Nephron (organoid): ENCODE measurements around the gene LIMS2.

Source experiments
- H3K27ac Mint-ChIP-seq, 3 experiments: 2 replicates each; pipeline ENCODE4 v1.8.0; 2020; ENCODE audit warnings: mixed read lengths in 3 of 3, mild to moderate bottlenecking in 2 of 3, moderate library complexity in 1 of 3
- H3K27me3 Mint-ChIP-seq: 2 replicates; pipeline ENCODE4 v1.8.0; 2021; ENCODE audit warnings: low read depth, mild to moderate bottlenecking, moderate library complexity, mixed read lengths
- H3K36me3 Mint-ChIP-seq: 2 replicates; pipeline ENCODE4 v1.8.0; 2020; ENCODE audit warnings: low read depth, mixed read lengths
- H3K4me1 Mint-ChIP-seq: 2 replicates; pipeline ENCODE4 v1.8.0; 2020; ENCODE audit warnings: mixed read lengths
- H3K4me3 Mint-ChIP-seq, 3 experiments: 2 replicates each; pipeline ENCODE4 v1.8.0; 2020; ENCODE audit warnings: mild to moderate bottlenecking in 3 of 3, mixed read lengths in 3 of 3, moderate library complexity in 2 of 3
- H3K9me3 Mint-ChIP-seq: 2 replicates; pipeline ENCODE4 v1.8.0; 2020; ENCODE audit warnings: mixed read lengths
- TF ChIP-seq, protein P1 (sequence below), 3 experiments: fragments of 200-600 bp; sonication (generic); IDR thresholded peaks; one replicate each; pipeline ENCODE4 v1.5.0; 2021; ENCODE audit warnings: antibody characterized with exemption in 3 of 3; ENCODE audit not compliant: unreplicated experiment in 3 of 3

The LIMS2 gene

DNA sequence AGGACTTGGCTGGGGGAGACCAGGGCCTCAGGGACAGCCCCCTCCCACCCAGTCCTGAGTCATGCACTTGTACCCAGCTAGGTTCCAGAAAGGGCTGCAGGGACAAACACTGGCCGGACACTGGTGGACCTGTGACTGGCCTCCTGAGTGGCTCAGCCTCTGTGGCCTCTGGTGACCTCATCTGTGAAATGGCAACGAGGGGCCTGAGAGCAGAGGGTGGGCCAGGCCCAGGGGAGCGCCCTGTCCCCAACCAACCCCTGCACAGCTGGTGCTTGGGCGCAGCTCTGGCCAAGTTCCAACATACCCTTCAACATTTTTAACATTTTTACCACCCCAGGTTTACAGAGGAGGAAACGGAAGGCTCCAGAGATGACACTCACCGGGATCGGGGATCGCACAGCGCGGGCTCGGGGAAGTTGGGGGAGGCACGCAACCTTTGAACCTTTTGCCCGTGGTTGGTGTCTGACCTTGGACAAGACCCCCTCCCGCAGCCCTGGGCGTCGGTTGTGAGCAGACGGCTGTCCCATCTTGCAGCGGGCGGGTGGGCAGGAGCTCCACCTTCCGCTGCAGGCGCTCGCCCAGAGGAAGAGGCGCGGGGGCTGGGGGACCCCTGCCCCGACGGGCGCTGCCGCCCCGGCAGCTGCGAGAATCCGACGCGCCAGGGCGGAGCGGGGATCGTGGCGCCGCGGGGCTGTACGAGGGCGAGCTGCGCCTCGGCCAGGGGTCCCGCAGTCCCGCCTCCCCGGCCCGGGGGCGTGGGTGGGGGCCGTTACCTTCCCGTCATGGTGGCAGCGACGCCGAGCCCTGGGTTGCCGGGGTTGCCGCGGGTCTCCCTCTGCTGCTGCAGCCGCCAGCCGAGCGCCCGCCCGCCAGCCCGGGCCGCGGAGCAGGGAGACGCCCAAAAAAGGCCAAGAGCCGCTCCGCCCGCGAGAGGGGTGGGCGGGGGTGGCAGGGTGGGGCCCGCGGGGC, 805 bp downstream of the LIMS2 start:
- no peak overlapping the region for H3K27ac Mint-ChIP-seq

DNA sequence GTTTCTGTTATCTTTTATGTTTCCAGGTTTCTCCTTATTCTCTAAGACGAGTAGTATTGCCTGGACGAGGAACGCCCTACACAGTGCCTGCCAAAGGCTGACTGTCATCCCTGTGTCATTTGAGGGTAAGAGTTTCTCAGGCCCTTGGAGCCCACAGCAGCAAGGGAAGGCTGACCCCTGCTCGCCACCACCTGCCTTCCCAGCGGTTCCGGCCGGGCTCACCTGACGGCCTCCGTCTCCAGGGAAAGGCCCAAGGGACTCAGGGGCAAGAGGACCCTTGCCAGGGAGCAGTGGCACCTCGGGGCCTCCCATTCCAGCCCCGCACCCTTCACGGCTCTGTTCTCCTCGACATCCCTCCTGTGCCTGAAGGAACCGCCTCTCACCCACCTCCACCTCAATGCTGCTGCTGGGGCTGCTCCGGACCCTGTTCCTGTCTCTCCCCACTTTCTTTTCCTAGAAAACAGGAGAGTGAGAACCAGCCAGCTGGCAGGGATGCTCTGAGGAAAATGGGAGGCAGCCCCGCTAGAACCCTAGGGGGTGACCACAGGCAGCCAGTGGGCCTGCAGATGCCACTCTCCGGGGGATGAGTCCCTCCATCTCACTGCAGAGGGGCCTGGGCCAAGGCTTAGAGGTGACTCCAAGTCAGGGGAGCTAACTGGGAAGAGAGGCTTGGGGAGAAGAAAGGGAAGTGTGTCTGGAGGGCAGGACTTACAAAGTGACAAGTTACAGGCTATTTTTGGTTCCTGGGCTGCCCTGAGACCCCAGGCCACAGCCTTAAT, 1.9 kb downstream of the LIMS2 start:
- Mint-ChIP-seq H3K27me3 (peaks cover 88% of the 10 kb centered on the region), H3K36me3 (no peaks in the 10 kb centered on the region), H3K27ac (no peak overlapping the region), H3K4me1 (peaks cover 17% of the 10 kb centered on the region), H3K9me3 (no peaks in the 10 kb centered on the region), H3K4me3 (peak overlapping the region; percentile 81 to 89 (median 85))
- TF ChIP-seq, protein P1, sequence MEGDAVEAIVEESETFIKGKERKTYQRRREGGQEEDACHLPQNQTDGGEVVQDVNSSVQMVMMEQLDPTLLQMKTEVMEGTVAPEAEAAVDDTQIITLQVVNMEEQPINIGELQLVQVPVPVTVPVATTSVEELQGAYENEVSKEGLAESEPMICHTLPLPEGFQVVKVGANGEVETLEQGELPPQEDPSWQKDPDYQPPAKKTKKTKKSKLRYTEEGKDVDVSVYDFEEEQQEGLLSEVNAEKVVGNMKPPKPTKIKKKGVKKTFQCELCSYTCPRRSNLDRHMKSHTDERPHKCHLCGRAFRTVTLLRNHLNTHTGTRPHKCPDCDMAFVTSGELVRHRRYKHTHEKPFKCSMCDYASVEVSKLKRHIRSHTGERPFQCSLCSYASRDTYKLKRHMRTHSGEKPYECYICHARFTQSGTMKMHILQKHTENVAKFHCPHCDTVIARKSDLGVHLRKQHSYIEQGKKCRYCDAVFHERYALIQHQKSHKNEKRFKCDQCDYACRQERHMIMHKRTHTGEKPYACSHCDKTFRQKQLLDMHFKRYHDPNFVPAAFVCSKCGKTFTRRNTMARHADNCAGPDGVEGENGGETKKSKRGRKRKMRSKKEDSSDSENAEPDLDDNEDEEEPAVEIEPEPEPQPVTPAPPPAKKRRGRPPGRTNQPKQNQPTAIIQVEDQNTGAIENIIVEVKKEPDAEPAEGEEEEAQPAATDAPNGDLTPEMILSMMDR (IDR thresholded peaks at IDR 0.05; ENCODE audit: unreplicated experiment in 3 of 3): no peak

More for the DNA sequence above, 805 bp downstream of the LIMS2 start:
- Mint-ChIP-seq H3K27me3 (peaks cover 83% of the 10 kb centered on the region), H3K4me1 (peaks cover 17% of the 10 kb centered on the region), H3K36me3 (no peaks in the 10 kb centered on the region), H3K4me3 (peak overlapping the region; percentile 81 to 89 (median 85)), H3K9me3 (no peaks in the 10 kb centered on the region)
- TF ChIP-seq, protein P1 (IDR thresholded peaks at IDR 0.05; ENCODE audit: unreplicated experiment in 3 of 3): no peak

DNA sequence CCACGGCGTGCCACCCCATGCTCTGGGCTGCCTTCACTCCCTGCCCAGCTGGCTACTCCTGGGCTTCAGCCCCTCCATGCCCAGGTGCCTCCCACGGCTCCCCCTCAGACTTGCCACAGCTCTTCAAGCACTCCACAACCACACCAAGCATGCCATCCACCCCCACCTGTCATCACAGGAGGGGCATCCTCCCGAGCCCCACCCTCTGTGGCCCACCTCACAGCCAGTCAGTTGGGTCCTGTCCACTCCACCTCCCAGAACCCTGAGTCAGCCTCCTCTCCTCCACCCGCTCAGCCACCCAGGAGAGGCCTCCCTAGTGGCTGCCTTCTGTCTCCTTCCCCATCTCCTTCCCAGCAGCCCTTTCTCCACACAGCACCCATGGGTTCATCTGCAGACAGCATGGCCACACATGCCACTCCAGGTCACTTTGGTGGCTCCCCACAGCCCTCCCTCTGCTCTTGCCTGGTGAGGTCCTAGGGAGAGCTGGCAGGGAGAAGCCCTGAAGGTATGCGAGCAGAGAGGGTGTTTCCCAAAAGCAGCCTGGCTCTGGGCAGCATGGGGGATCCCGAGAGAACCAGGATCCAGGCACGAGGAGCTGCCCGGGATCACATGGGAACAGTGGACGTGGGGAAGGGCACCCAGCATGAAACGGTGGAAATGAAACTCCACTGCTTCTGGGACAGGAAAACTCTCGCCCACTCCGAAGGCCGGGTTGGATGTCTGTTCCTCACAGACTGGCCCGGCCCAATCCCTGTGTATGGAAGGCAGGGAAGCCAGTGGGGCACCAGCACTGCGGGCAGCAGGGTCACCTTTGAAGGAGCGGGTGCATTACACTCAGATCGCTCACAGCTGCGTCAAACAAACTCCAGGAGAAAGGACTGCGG, 2.7 kb downstream of the LIMS2 start:
- peaks cover 80% of the 10 kb centered on the region for H3K27me3 Mint-ChIP-seq
- H3K36me3 Mint-ChIP-seq: no peaks in the 10 kb centered on the region
- no peak overlapping the region for H3K27ac Mint-ChIP-seq
- H3K4me1 Mint-ChIP-seq: peaks cover 17% of the 10 kb centered on the region
- TF ChIP-seq, protein P1 (IDR thresholded peaks at IDR 0.05; ENCODE audit: unreplicated experiment in 3 of 3): no peak
- no peaks in the 10 kb centered on the region for H3K9me3 Mint-ChIP-seq
- peak overlapping the region; percentile 31 to 63 (median 53) for H3K4me3 Mint-ChIP-seq

DNA sequence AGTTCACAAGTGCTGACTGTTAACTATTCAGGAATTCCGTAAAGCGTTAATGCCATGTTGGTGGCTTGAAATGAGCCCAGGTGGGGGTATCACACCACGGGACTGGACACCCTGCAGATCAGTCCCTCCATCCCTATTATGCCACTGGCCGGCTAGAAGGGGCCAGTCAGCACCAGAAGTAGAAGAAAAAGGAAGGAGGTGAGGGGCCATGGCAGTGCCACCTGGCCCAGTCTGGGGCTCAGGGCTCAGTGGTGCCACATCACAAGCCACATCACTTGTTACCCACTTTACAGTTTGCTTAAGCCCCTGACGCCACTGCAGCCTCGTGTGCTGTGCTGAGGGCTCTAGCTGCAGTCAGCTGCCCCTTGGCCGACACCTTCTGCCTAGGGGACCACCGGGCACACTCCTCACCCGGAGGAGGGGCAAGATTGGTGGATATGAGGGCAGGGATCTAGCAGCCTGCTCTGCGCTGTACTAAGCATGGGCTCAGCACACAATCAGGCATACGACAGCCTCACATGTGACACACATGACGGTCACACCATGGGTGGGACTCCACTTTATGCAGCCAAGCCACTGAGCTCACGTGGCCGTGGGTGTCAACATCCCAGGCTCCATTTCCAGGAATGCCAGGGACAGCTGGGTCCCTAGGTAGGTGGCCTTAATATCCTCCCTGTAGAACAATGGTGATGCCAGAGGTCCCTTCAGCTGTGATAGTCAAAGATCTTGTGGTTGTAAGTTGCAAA, 3.6 kb downstream of the LIMS2 start:
- TF ChIP-seq, protein P1 (IDR thresholded peaks at IDR 0.05; ENCODE audit: unreplicated experiment in 3 of 3): no peak
- H3K27me3 Mint-ChIP-seq: peaks cover 80% of the 10 kb centered on the region

DNA sequence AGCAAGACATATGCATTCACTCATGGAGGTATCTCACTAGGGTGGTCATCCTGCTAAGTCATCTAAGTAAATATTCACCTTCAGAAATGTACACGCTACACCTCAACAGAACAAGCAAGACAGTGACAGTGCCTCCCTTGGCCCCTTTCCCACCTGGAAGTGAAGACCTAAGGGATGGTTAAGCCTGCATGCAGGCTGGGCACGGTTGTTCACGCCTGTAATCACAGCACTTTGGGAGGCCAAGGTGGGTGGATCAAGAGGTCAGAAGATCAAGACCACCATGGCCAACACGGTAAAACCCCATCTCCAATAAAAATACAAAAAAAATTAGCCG, 4.4 kb downstream of the LIMS2 start:
- TF ChIP-seq, protein P1 (IDR thresholded peaks at IDR 0.05; ENCODE audit: unreplicated experiment in 3 of 3): no peak
- Mint-ChIP-seq H3K4me1 (peaks cover 10% of the 10 kb centered on the region), H3K4me3 (peak overlapping the region in 1 of 3 experiments; percentile 47), H3K27ac (no peak overlapping the region), H3K27me3 (peaks cover 80% of the 10 kb centered on the region), H3K36me3 (no peaks in the 10 kb centered on the region), H3K9me3 (peaks cover 6% of the 10 kb centered on the region)

More for the DNA sequence above, 3.6 kb downstream of the LIMS2 start:
- Mint-ChIP-seq H3K4me1 (peaks cover 17% of the 10 kb centered on the region), H3K9me3 (peaks cover 1% of the 10 kb centered on the region), H3K27ac (no peak overlapping the region), H3K36me3 (no peaks in the 10 kb centered on the region), H3K4me3 (peak overlapping the region in 1 of 3 experiments; percentile 53)
